NT2/D1 (cell line): ENCODE data around the gene NFYB.

Experiments used
- YY1 ChIP-seq: IDR thresholded peaks from 2 replicates; pipeline ENCODE4 v1.6.1; 2011; ENCODE audit not compliant: insufficient read length, insufficient read depth
- ZNF274 ChIP-seq: IDR thresholded peaks from 2 replicates; pipeline ENCODE4 v1.6.1; 2011; ENCODE audit warnings: mild to moderate bottlenecking, low read depth, low read length

GRCh38 chr12:104094284-104094683, 43.7 kb downstream of the NFYB start:
- TF ChIP-seq YY1, result no peak
- no peak for TF ChIP-seq ZNF274
